ENCODE results near the gene AP3M1.

DNA sequence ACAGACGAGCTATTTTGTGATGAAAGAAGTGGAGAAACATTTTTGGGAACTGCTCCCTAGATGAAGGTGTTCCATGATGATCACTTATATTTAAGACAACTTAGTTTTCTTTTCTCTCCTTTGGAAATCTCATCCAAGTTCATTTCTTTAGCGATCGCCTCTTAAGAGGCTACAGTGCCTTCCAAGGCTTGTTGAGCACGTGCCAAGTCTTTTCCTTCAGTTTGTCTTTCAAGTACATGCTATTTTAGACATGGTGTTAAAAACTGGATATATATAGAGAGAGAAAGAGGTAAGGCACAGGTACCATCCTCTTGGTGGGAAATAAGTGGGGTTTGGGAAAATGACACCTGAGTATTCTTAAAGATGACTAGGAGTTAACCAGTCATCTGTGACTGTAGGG is 3.0 kb upstream of the AP3M1 start:
- TF ChIP-seq, protein P1, sequence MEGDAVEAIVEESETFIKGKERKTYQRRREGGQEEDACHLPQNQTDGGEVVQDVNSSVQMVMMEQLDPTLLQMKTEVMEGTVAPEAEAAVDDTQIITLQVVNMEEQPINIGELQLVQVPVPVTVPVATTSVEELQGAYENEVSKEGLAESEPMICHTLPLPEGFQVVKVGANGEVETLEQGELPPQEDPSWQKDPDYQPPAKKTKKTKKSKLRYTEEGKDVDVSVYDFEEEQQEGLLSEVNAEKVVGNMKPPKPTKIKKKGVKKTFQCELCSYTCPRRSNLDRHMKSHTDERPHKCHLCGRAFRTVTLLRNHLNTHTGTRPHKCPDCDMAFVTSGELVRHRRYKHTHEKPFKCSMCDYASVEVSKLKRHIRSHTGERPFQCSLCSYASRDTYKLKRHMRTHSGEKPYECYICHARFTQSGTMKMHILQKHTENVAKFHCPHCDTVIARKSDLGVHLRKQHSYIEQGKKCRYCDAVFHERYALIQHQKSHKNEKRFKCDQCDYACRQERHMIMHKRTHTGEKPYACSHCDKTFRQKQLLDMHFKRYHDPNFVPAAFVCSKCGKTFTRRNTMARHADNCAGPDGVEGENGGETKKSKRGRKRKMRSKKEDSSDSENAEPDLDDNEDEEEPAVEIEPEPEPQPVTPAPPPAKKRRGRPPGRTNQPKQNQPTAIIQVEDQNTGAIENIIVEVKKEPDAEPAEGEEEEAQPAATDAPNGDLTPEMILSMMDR (conservative IDR thresholded peaks at IDR 0.05), result no peak
- TF ChIP-seq EZH2 (IDR thresholded peaks at IDR 0.05; ENCODE audit: low read depth), result no peak
